CD14-positive monocyte (primary cell): Measurements from ENCODE around the gene IRF7. TPM values are rescaled to one million over a fixed set of nuclear protein-coding genes. Genes with fewer than 3 reads are reported as not detected.

ENCODE experiments used
- DNase-seq, 3 donors: peaks; one replicate each; pipeline ENCODE4 v3.0.0-alpha.2; 2011 to 2022
- H2AFZ ChIP-seq: 2 replicates; pipeline ENCODE4 v1.6.0; 2012; ENCODE audit warnings: mild to moderate bottlenecking, low read depth, low read length, inconsistent platforms; ENCODE audit not compliant: insufficient read depth, poor library complexity, severe bottlenecking
- H3K27ac ChIP-seq, 2 donors: 1 replicate in 1 of 2; 2 replicates in 1 of 2; pipeline ENCODE4 v1.5.1; 2012 to 2013; ENCODE audit warnings: low read length in 2 of 2, control low read depth in 1 of 2, inconsistent platforms in 1 of 2, low read depth in 1 of 2, mild to moderate bottlenecking in 1 of 2
- H3K27me3 ChIP-seq, 2 donors: one replicate each; pipeline versions ENCODE4 v1.6.0 to v1.6.1; 2011 to 2013; ENCODE audit warnings: low read length in 2 of 2; ENCODE audit not compliant: control insufficient read depth in 2 of 2, insufficient read depth in 2 of 2
- H3K36me3 ChIP-seq, 2 donors: replicated peaks in 1 of 2; 1 replicate in 1 of 2; 2 replicates in 1 of 2; pipeline versions ENCODE4 v1.5.1 to v1.6.1; 2012 to 2013; ENCODE audit warnings: low read length in 2 of 2, control low read depth in 1 of 2, inconsistent platforms in 1 of 2, mild to moderate bottlenecking in 1 of 2; ENCODE audit not compliant: insufficient read depth in 2 of 2, control insufficient read depth in 1 of 2
- H3K4me1 ChIP-seq, 2 donors: 1 replicate in 1 of 2; 2 replicates in 1 of 2; pipeline versions ENCODE4 v1.5.1 to v1.6.1; 2012 to 2013; ENCODE audit warnings: low read length in 2 of 2, control low read depth in 1 of 2, inconsistent platforms in 1 of 2, mild to moderate bottlenecking in 1 of 2, moderate library complexity in 1 of 2; ENCODE audit not compliant: insufficient read depth in 2 of 2, control insufficient read depth in 1 of 2
- H3K4me2 ChIP-seq: replicated peaks from 2 replicates; pipeline ENCODE3; 2012; ENCODE audit warnings: low read length, moderate library complexity, mild to moderate bottlenecking; ENCODE audit not compliant: poor library complexity, severe bottlenecking; ENCODE audit errors: extremely low read depth
- H3K4me3 ChIP-seq, 3 experiments: fragments of 200-600 bp in 1 of 3; sonication (generic) in 1 of 3; replicated peaks in 1 of 3; 1 replicate in 2 of 3; 2 replicates in 1 of 3; pipeline ENCODE4 v1.5.1; 2011 to 2013; ENCODE audit warnings: low read length in 3 of 3, mild to moderate bottlenecking in 3 of 3, control low read depth in 2 of 3, low read depth in 2 of 3, inconsistent platforms in 1 of 3, moderate library complexity in 1 of 3
- H3K79me2 ChIP-seq: 2 replicates; pipeline ENCODE4 v1.6.0; 2012; ENCODE audit warnings: mild to moderate bottlenecking, control low read depth, inconsistent platforms, low read length, moderate library complexity; ENCODE audit not compliant: insufficient read depth
- H3K9ac ChIP-seq: 2 replicates; pipeline ENCODE4 v1.6.0; 2017; ENCODE audit warnings: low read length, mild to moderate bottlenecking; ENCODE audit not compliant: insufficient read depth, poor library complexity, severe bottlenecking
- H3K9me3 ChIP-seq, 2 donors: replicated peaks in 1 of 2; 1 replicate in 1 of 2; 2 replicates in 1 of 2; pipeline versions ENCODE4 v1.5.1 to v1.6.1; 2012 to 2013; ENCODE audit warnings: low read length in 2 of 2, control low read depth in 1 of 2; ENCODE audit not compliant: control insufficient read depth in 1 of 2, insufficient read depth in 1 of 2
- H4K20me1 ChIP-seq: 2 replicates; pipeline ENCODE4 v1.6.0; 2012; ENCODE audit warnings: mild to moderate bottlenecking, low read length, control low read depth, moderate library complexity; ENCODE audit not compliant: insufficient read depth
- H3K27ac Mint-ChIP-seq, 7 donors: one replicate each; pipeline ENCODE4 v1.8.0; 2020; ENCODE audit warnings: mild to moderate bottlenecking in 7 of 7, mixed read lengths in 7 of 7, moderate library complexity in 6 of 7, inconsistent platforms in 2 of 7
- H3K27me3 Mint-ChIP-seq, 3 donors: one replicate each; pipeline ENCODE4 v1.8.0; 2021 to 2022; ENCODE audit warnings: low read depth in 3 of 3, mild to moderate bottlenecking in 3 of 3, mixed read lengths in 3 of 3, moderate library complexity in 3 of 3, inconsistent platforms in 1 of 3
- H3K36me3 Mint-ChIP-seq, 2 donors: one replicate each; pipeline ENCODE4 v1.8.0; 2020; ENCODE audit warnings: mixed read lengths in 2 of 2, inconsistent platforms in 1 of 2, mild to moderate bottlenecking in 1 of 2
- H3K4me1 Mint-ChIP-seq: one replicate; pipeline ENCODE4 v1.8.0; 2020; ENCODE audit warnings: mild to moderate bottlenecking, mixed read lengths
- H3K4me3 Mint-ChIP-seq, 2 donors: one replicate each; pipeline ENCODE4 v1.8.0; 2020; ENCODE audit warnings: mild to moderate bottlenecking in 2 of 2, mixed read lengths in 2 of 2, moderate library complexity in 1 of 2
- H3K9me3 Mint-ChIP-seq, 7 donors: one replicate each; pipeline ENCODE4 v1.8.0; 2020 to 2022; ENCODE audit warnings: mixed read lengths in 7 of 7, mild to moderate bottlenecking in 6 of 7, moderate library complexity in 6 of 7, inconsistent platforms in 2 of 7
- WGBS: methylation state at CpG from one replicate; pipeline ENCODE4 v1.1.5; 2013; ENCODE audit warnings: missing lambda C conversion rate; ENCODE audit not compliant: insufficient coverage; 5-methylcytosine and 5-hydroxymethylcytosine counted together
- intact Hi-C, 2 donors: fragments of 100-400 bp; cut with micrococcal nuclease; formaldehyde crosslinking; loops; one replicate each; pipeline versions ENCODE4 v1.15.0 to v1.15.1; 2023
- polyA plus RNA-seq, 3 donors: library from polyadenylated mRNA; depleted of rRNA in 1 of 3; unstranded in 2 of 3; stranded (reverse) in 1 of 3; fragments of 300-500 nt in 2 of 3; fragments of >200 nt in 1 of 3; fragmentation: Illumina TruSeq in 2 of 3; gene quantifications; 1 replicate in 2 of 3; 2 replicates in 1 of 3; pipeline ENCODE4 v1.2.3, GENCODE V29; 2012 to 2021
- TF ChIP-seq, protein P1 (sequence below): fragments of 200-600 bp; IDR thresholded peaks from one replicate; pipeline ENCODE4 v1.8.0; 2022; ENCODE audit warnings: antibody characterized with exemption, mild to moderate bottlenecking

The IRF7 gene
- polyA plus RNA-seq, 3 donors, result 38.6 to 125 (median 42.9) TPM

DNA sequence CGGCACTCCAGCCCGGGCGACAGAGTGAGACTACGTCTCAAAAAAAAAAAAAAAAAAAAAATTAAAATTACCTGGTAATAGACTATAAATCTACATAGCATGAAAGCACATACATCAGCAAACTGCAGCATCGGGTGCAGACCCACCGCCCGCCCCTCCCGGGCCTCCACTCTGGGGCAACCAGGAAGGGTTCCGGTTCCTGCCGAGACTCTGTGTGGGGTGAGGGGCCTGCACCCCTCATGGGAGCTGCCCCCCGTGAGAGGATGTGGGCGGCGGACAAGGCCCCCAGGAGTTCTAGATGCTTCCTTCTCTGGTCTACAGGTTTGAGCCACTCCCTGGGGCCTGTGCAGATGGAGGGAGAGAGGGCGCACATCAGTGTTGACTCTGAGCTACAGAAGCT is 30.5 kb upstream of the IRF7 start:
- Histone ChIP-seq H3K4me1 (peaks cover under 1 to 3% of the 10 kb centered on the region in 2 donors), H2AFZ (no peak overlapping the region), H3K27ac (no peak overlapping the region), H3K27me3 (peaks cover 0 to under 1% of the 10 kb centered on the region in 2 donors), H3K9me3 (peaks cover 0 to 4% of the 10 kb centered on the region in 2 donors), H4K20me1 (peaks cover under 1% of the 10 kb centered on the region), H3K4me3 (no peak overlapping the region), H3K36me3 (peaks cover 26 to 79% of the 10 kb centered on the region in 2 donors), H3K4me2 (no peak overlapping the region), H3K9ac (no peak overlapping the region), H3K79me2 (no peaks in the 10 kb centered on the region)
- Mint-ChIP-seq H3K27me3 (peaks cover 0 to 5% (median 2%) of the 10 kb centered on the region in 3 donors), H3K27ac (no peak overlapping the region), H3K4me3 (no peak overlapping the region), H3K9me3 (peaks cover 0 to 4% (median 0%) of the 10 kb centered on the region in 7 donors), H3K4me1 (no peaks in the 10 kb centered on the region), H3K36me3 (peaks cover 32 to 86% of the 10 kb centered on the region in 2 donors)
- intact Hi-C loops, result no loop called here
- WGBS, result 80% methylated on average over 3 of the region's 14 CpGs
- TF ChIP-seq, protein P1, sequence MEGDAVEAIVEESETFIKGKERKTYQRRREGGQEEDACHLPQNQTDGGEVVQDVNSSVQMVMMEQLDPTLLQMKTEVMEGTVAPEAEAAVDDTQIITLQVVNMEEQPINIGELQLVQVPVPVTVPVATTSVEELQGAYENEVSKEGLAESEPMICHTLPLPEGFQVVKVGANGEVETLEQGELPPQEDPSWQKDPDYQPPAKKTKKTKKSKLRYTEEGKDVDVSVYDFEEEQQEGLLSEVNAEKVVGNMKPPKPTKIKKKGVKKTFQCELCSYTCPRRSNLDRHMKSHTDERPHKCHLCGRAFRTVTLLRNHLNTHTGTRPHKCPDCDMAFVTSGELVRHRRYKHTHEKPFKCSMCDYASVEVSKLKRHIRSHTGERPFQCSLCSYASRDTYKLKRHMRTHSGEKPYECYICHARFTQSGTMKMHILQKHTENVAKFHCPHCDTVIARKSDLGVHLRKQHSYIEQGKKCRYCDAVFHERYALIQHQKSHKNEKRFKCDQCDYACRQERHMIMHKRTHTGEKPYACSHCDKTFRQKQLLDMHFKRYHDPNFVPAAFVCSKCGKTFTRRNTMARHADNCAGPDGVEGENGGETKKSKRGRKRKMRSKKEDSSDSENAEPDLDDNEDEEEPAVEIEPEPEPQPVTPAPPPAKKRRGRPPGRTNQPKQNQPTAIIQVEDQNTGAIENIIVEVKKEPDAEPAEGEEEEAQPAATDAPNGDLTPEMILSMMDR, result no peak
- no peak for DNase-seq

- Histone ChIP-seq H3K4me2 (no peak overlapping the region), H3K9ac (no peak overlapping the region), H4K20me1 (peaks cover 8% of the 10 kb centered on the region), H3K27me3 (peaks cover 0 to 8% of the 10 kb centered on the region in 2 donors), H3K79me2 (no peaks in the 10 kb centered on the region), H3K9me3 (peaks cover 0 to 4% of the 10 kb centered on the region in 2 donors), H3K27ac (no peak overlapping the region), H2AFZ (no peak overlapping the region), H3K4me1 (peaks cover 8 to 9% of the 10 kb centered on the region in 2 donors), H3K4me3 (no peak overlapping the region), H3K36me3 (peaks cover 25 to 75% of the 10 kb centered on the region in 2 donors)
- Mint-ChIP-seq H3K4me3 (no peak overlapping the region), H3K9me3 (peaks cover 0 to 4% (median 2%) of the 10 kb centered on the region in 7 donors), H3K36me3 (peaks cover 32 to 79% of the 10 kb centered on the region in 2 donors), H3K27ac (no peak overlapping the region), H3K27me3 (peaks cover 2 to 12% (median 5%) of the 10 kb centered on the region in 3 donors), H3K4me1 (peaks cover 3% of the 10 kb centered on the region)
- intact Hi-C loops, result no loop called here
- TF ChIP-seq, protein P1, result no peak
- WGBS, result 90% methylated on average over 15 of the region's 16 CpGs
- no peak for DNase-seq
These were observed 29.8 kb upstream of the IRF7 start for GRCh38 chr11:645536-645935.
